GM23338 (cell line): Measurements from ENCODE around the gene ZDHHC8.

Experiments used
- CTCF ChIP-seq, 2 experiments: fragments of 200-600 bp in 1 of 2; sonication (generic) in 1 of 2; conservative IDR thresholded peaks; 2 replicates each; pipeline versions ENCODE4 v1.5.1 to v1.6.1; 2016 to 2017; ENCODE audit warnings: antibody characterized with exemption in 2 of 2, low read depth in 2 of 2, mild to moderate bottlenecking in 2 of 2, moderate library complexity in 1 of 2
- ETS1 ChIP-seq: IDR thresholded peaks from 2 replicates; pipeline ENCODE4 v1.6.1; 2016; ENCODE audit warnings: antibody characterized with exemption

GRCh38 chr22:20133930-20134549 is 2.4 kb downstream of the ZDHHC8 start:
- TF ChIP-seq ETS1 (no peak), CTCF (conservative IDR thresholded peaks at IDR 0.05; ENCODE audit: low read depth in 2 of 2) (no peak)
